Neural cell (in vitro differentiated cells): ENCODE data around the gene GRIP1. TPM values are rescaled to one million over a fixed set of nuclear protein-coding genes. Genes with fewer than 3 reads are reported as not detected.

Experiments used
- H2AFZ ChIP-seq: fragments of 200-600, 300-800 bp; sonication (generic), shearing (Covaris generic); 2 replicates; pipeline ENCODE4 v1.6.0; 2014; ENCODE audit warnings: low read depth, mild to moderate bottlenecking, antibody characterized with exemption, low read length, moderate library complexity
- H3F3A ChIP-seq: fragments of 200-600 bp; shearing (Covaris generic); 2 replicates; pipeline ENCODE4 v1.6.1; 2016; ENCODE audit warnings: mild to moderate bottlenecking, moderate library complexity, mixed read lengths, antibody characterized with exemption, low read length; ENCODE audit not compliant: insufficient read depth, poor library complexity, severe bottlenecking
- H3K27ac ChIP-seq: fragments of 200-600, 300-800 bp; sonication (generic), shearing (Covaris generic); 2 replicates; pipeline ENCODE4 v1.5.1; 2014; ENCODE audit warnings: mild to moderate bottlenecking, low read length, moderate library complexity
- H3K27me3 ChIP-seq: fragments of 300-800, 200-600 bp; sonication (generic), shearing (Covaris generic); 2 replicates; pipeline ENCODE4 v1.6.0; 2014; ENCODE audit warnings: mild to moderate bottlenecking, low read depth, low read length, moderate library complexity; ENCODE audit not compliant: insufficient read depth
- H3K36me3 ChIP-seq: fragments of 300-800, 200-600 bp; sonication (generic), shearing (Covaris generic); 2 replicates; pipeline ENCODE4 v1.5.1; 2014; ENCODE audit warnings: mild to moderate bottlenecking, antibody characterized with exemption, low read length, moderate library complexity; ENCODE audit not compliant: insufficient read depth
- H3K4me2 ChIP-seq: fragments of 300-800, 200-600 bp; sonication (generic), shearing (Covaris generic); 2 replicates; pipeline ENCODE4 v1.6.0; 2014; ENCODE audit warnings: mild to moderate bottlenecking, low read length
- H3K4me3 ChIP-seq: fragments of 300-800, 200-600 bp; sonication (generic), shearing (Covaris generic); 2 replicates; pipeline ENCODE4 v1.5.1; 2014; ENCODE audit warnings: mild to moderate bottlenecking, low read length, moderate library complexity
- H3K79me2 ChIP-seq: fragments of 200-600 bp; shearing (Covaris generic); replicated peaks from 2 replicates; pipeline ENCODE4 v1.6.0; 2014; ENCODE audit warnings: mild to moderate bottlenecking, low read length, moderate library complexity; ENCODE audit not compliant: insufficient read depth
- H3K9ac ChIP-seq: fragments of 300-800, 200-600 bp; sonication (generic), shearing (Covaris generic); 2 replicates; pipeline ENCODE4 v1.6.1; 2016; ENCODE audit warnings: mild to moderate bottlenecking, low read length, mixed read lengths
- H3K9me2 ChIP-seq: fragments of 200-600 bp; shearing (Covaris generic); 2 replicates; pipeline ENCODE4 v1.6.1; 2016; ENCODE audit warnings: mild to moderate bottlenecking, low read length, mixed read lengths; ENCODE audit not compliant: insufficient read depth
- H3K9me3 ChIP-seq: fragments of 200-600, 300-800 bp; sonication (generic), shearing (Covaris generic); 2 replicates; pipeline ENCODE4 v1.6.1; 2016; ENCODE audit warnings: mild to moderate bottlenecking, mixed run types, low read length, moderate library complexity, mixed read lengths
- H4K20me1 ChIP-seq: fragments of 200-600 bp; shearing (Covaris generic); 2 replicates; pipeline ENCODE4 v1.6.1; 2016; ENCODE audit warnings: mild to moderate bottlenecking, mixed run types; ENCODE audit not compliant: insufficient read depth
- CTCF ChIP-seq: fragments of 450-650 bp; IDR thresholded peaks from 2 replicates; pipeline ENCODE4 v1.5.1; 2014; ENCODE audit warnings: antibody characterized with exemption, mild to moderate bottlenecking, moderate library complexity; ENCODE audit not compliant: poor library complexity, severe bottlenecking
- EP300 ChIP-seq: fragments of 450-650 bp; conservative IDR thresholded peaks from 2 replicates; pipeline ENCODE4 v1.6.1; 2014; ENCODE audit warnings: antibody characterized with exemption, mild to moderate bottlenecking, moderate library complexity; ENCODE audit not compliant: poor library complexity, severe bottlenecking
- EZH2 ChIP-seq: fragments of 200-600, 300-800 bp; shearing (Covaris generic), sonication (generic); IDR thresholded peaks from 2 replicates; pipeline ENCODE4 v1.6.1; 2014; ENCODE audit warnings: antibody characterized with exemption, low read length, borderline replicate concordance, mild to moderate bottlenecking; ENCODE audit not compliant: insufficient read depth, poor library complexity, severe bottlenecking
- MXI1 ChIP-seq: fragments of 450-650 bp; conservative IDR thresholded peaks from 2 replicates; pipeline ENCODE4 v1.6.1; 2014; ENCODE audit warnings: antibody characterized with exemption, mild to moderate bottlenecking; ENCODE audit not compliant: poor library complexity, severe bottlenecking
- POLR2AphosphoS5 ChIP-seq: IDR thresholded peaks from 2 replicates; pipeline ENCODE4 v1.6.1; 2012
- RAD21 ChIP-seq: fragments of 450-650 bp; conservative IDR thresholded peaks from 2 replicates; pipeline ENCODE4 v1.6.1; 2014; ENCODE audit warnings: antibody characterized with exemption, mild to moderate bottlenecking, moderate library complexity
- REST ChIP-seq: IDR thresholded peaks from 2 replicates; pipeline ENCODE4 v1.6.1; 2012; ENCODE audit warnings: borderline replicate concordance
- SMC3 ChIP-seq: fragments of 450-650 bp; conservative IDR thresholded peaks from 2 replicates; pipeline ENCODE4 v1.6.1; 2014; ENCODE audit warnings: antibody characterized with exemption, mild to moderate bottlenecking, moderate library complexity; ENCODE audit not compliant: poor library complexity
- TAF1 ChIP-seq: IDR thresholded peaks from 2 replicates; pipeline ENCODE4 v1.6.1; 2012; ENCODE audit warnings: low read depth
- polyA plus RNA-seq: library from polyadenylated mRNA; depleted of rRNA; stranded (reverse); fragments of >200 nt; gene quantifications from 2 replicates; pipeline ENCODE4 v1.2.3, GENCODE V29; 2014

The GRIP1 gene
- polyA plus RNA-seq, 1 donor from 2014 or later = 41.1 TPM

- Histone ChIP-seq H3K9ac (no peak overlapping the region), H3K36me3 (no peaks in the 10 kb centered on the region), H3K9me2 (no peaks in the 10 kb centered on the region), H3K4me2 (no peak overlapping the region), H3K79me2 (no peaks in the 10 kb centered on the region), H3K4me3 (no peak overlapping the region), H3K27me3 (no peaks in the 10 kb centered on the region), H3K9me3 (no peaks in the 10 kb centered on the region), H2AFZ (no peak overlapping the region), H3F3A (no peaks in the 10 kb centered on the region), H4K20me1 (no peaks in the 10 kb centered on the region), H3K27ac (no peak overlapping the region)
- TF ChIP-seq EZH2 (no peak), CTCF (no peak), EP300 (no peak), REST (no peak), TAF1 (no peak), RAD21 (no peak), MXI1 (no peak), POLR2AphosphoS5 (no peak), SMC3 (no peak)
These were observed 170.9 kb downstream of the GRIP1 start for GRCh38 chr12:66508025-66508424.

GRCh38 chr12:66503746-66504145 lies 175.1 kb downstream of the GRIP1 start:
- no peaks in the 10 kb centered on the region for H3K36me3 ChIP-seq
- no peaks in the 10 kb centered on the region for H3K79me2 ChIP-seq
- no peak overlapping the region for H3K4me2 ChIP-seq
- no peaks in the 10 kb centered on the region for H3F3A ChIP-seq
- no peak overlapping the region for H2AFZ ChIP-seq
- TF ChIP-seq REST (no peak), EZH2 (no peak)
- H3K27ac ChIP-seq = no peak overlapping the region
- H3K9me2 ChIP-seq = no peaks in the 10 kb centered on the region
- H3K9ac ChIP-seq = no peak overlapping the region
- no peak overlapping the region for H3K4me3 ChIP-seq
- H3K27me3 ChIP-seq = no peaks in the 10 kb centered on the region
- H4K20me1 ChIP-seq = no peaks in the 10 kb centered on the region
- no peaks in the 10 kb centered on the region for H3K9me3 ChIP-seq
